OCI-LY1 (cell line): Measurements from ENCODE around the gene OR2G3.

Experiments
- H2AFZ ChIP-seq: fragments of 200-600 bp; sonication (generic), shearing (Covaris generic); 2 replicates; pipeline ENCODE4 v1.6.0; 2014; ENCODE audit warnings: antibody characterized with exemption, mild to moderate bottlenecking, low read length
- H3F3A ChIP-seq: fragments of 200-600 bp; sonication (generic), shearing (Covaris generic); 2 replicates; pipeline ENCODE4 v1.6.0; 2014; ENCODE audit warnings: mild to moderate bottlenecking, antibody characterized with exemption, low read length, moderate library complexity; ENCODE audit not compliant: insufficient read depth
- H3K27ac ChIP-seq: fragments of 200-600 bp; sonication (generic); 2 replicates; pipeline ENCODE4 v1.5.1; 2014; ENCODE audit warnings: low read length, mixed run types, mild to moderate bottlenecking, low read depth; ENCODE audit not compliant: poor library complexity, severe bottlenecking
- H3K27me3 ChIP-seq: fragments of 200-600 bp; sonication (generic); 2 replicates; pipeline ENCODE4 v1.6.0; 2014; ENCODE audit warnings: antibody characterized with exemption, mild to moderate bottlenecking, low read length, moderate library complexity; ENCODE audit not compliant: insufficient read depth
- H3K36me3 ChIP-seq: fragments of 200-600 bp; sonication (generic); 2 replicates; pipeline ENCODE4 v1.6.1; 2014; ENCODE audit warnings: mild to moderate bottlenecking, antibody characterized with exemption, low read length, moderate library complexity, mixed read lengths; ENCODE audit not compliant: insufficient read depth
- H3K4me1 ChIP-seq: fragments of 200-600 bp; sonication (generic); 2 replicates; pipeline ENCODE4 v1.5.1; 2014; ENCODE audit warnings: mild to moderate bottlenecking, low read length, moderate library complexity; ENCODE audit not compliant: insufficient read depth, severe bottlenecking
- H3K4me2 ChIP-seq: fragments of 200-600 bp; sonication (generic), shearing (Covaris generic); 2 replicates; pipeline ENCODE4 v1.6.1; 2014; ENCODE audit warnings: low read length
- H3K4me3 ChIP-seq: fragments of 200-600 bp; sonication (generic); 2 replicates; pipeline ENCODE4 v1.5.1; 2014; ENCODE audit warnings: low read length, low read depth, mild to moderate bottlenecking, mixed read lengths; ENCODE audit not compliant: poor library complexity, severe bottlenecking
- H3K79me2 ChIP-seq: fragments of 200-600 bp; shearing (Covaris generic); 2 replicates; pipeline ENCODE4 v1.6.1; 2016; ENCODE audit warnings: mixed run types, low read length, mixed read lengths; ENCODE audit not compliant: insufficient read depth
- H3K9ac ChIP-seq: fragments of 200-600 bp; sonication (generic), shearing (Covaris generic); 2 replicates; pipeline ENCODE4 v1.6.1; 2014; ENCODE audit warnings: mild to moderate bottlenecking, low read length, mixed read lengths
- H3K9me2 ChIP-seq: fragments of 200-600 bp; sonication (generic), shearing (Covaris generic); 2 replicates; pipeline ENCODE4 v1.6.1; 2014; ENCODE audit warnings: low read depth, mild to moderate bottlenecking, low read length, mixed read lengths
- H3K9me3 ChIP-seq: fragments of 200-600 bp; shearing (Covaris generic); 2 replicates; pipeline ENCODE4 v1.6.1; 2014; ENCODE audit warnings: low read length, mixed read lengths
- H4K20me1 ChIP-seq: fragments of 200-600 bp; sonication (generic), shearing (Covaris generic); 2 replicates; pipeline ENCODE4 v1.6.0; 2016; ENCODE audit warnings: mild to moderate bottlenecking, low read length; ENCODE audit not compliant: insufficient read depth
- EZH2 ChIP-seq: fragments of 200-600 bp; sonication (generic), shearing (Covaris generic); IDR thresholded peaks from 2 replicates; pipeline ENCODE4 v1.8.0; 2017; ENCODE audit warnings: borderline replicate concordance, mixed run types, mild to moderate bottlenecking, antibody characterized with exemption, low read length, moderate library complexity, mixed read lengths
- TF ChIP-seq, protein P1 (sequence below): fragments of 200-600 bp; sonication (generic), shearing (Covaris generic); IDR thresholded peaks from 2 replicates; pipeline ENCODE4 v1.5.1; 2017; ENCODE audit warnings: mild to moderate bottlenecking, antibody characterized with exemption, low read length, moderate library complexity, mixed read lengths

The OR2G3 gene

DNA sequence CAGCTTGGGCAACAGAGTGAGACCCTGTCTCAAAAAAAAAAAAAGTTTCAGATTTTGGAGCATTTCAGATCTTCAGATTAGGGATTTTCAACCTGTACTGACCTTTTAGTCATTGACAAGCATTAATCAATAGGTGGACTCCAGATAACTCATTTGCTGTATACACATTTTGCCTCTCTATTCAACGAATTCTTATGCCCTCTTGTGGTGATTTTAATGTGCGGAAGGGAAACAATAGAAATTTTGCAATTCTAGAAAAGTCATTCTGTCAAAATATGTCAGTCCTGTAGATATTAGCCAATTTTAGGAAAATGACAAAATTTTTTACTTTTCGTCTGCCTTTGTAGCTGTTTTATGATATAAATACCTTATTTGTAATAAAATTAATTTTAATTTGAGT lies 28.9 kb upstream of the OR2G3 start:
- Histone ChIP-seq H2AFZ (no peak overlapping the region), H4K20me1 (no peaks in the 10 kb centered on the region), H3K36me3 (no peaks in the 10 kb centered on the region), H3K79me2 (no peaks in the 10 kb centered on the region), H3K4me2 (no peak overlapping the region), H3F3A (no peaks in the 10 kb centered on the region), H3K27ac (no peak overlapping the region), H3K9me2 (no peaks in the 10 kb centered on the region), H3K27me3 (no peaks in the 10 kb centered on the region), H3K9ac (no peak overlapping the region), H3K9me3 (no peaks in the 10 kb centered on the region), H3K4me3 (no peak overlapping the region), H3K4me1 (no peaks in the 10 kb centered on the region)
- no peak for TF ChIP-seq EZH2
- TF ChIP-seq, protein P1, sequence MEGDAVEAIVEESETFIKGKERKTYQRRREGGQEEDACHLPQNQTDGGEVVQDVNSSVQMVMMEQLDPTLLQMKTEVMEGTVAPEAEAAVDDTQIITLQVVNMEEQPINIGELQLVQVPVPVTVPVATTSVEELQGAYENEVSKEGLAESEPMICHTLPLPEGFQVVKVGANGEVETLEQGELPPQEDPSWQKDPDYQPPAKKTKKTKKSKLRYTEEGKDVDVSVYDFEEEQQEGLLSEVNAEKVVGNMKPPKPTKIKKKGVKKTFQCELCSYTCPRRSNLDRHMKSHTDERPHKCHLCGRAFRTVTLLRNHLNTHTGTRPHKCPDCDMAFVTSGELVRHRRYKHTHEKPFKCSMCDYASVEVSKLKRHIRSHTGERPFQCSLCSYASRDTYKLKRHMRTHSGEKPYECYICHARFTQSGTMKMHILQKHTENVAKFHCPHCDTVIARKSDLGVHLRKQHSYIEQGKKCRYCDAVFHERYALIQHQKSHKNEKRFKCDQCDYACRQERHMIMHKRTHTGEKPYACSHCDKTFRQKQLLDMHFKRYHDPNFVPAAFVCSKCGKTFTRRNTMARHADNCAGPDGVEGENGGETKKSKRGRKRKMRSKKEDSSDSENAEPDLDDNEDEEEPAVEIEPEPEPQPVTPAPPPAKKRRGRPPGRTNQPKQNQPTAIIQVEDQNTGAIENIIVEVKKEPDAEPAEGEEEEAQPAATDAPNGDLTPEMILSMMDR: peak; percentile 51

DNA sequence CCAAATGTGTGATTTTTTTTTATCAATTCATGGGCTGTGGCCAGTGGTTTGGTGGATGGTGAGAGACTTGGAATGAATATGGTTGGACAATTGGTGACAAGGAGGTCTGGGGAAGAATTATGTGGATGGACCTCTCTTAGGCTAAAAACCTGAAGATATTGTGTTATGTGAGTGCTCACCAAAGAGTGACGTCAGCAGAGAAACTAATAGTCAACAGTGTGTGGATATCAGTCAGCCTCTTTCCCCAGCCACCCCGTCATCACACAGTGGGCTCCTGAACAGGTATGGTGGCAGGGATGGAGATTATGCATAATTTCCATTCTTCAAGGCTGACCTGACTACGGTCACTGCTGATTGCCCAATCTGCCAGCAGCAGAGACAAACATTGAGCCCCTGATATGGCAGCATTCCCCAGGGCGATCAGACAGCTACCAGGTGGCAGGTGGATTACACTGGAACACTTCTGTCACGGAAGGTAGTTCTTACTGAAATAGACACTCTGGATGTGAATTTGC lies 26.4 kb upstream of the OR2G3 start:
- no peaks in the 10 kb centered on the region for H3K79me2 ChIP-seq
- H3F3A ChIP-seq: no peaks in the 10 kb centered on the region
- H3K27me3 ChIP-seq: no peaks in the 10 kb centered on the region
- no peaks in the 10 kb centered on the region for H3K9me2 ChIP-seq
- TF ChIP-seq, protein P1: no peak
- TF ChIP-seq EZH2: no peak
- H3K9me3 ChIP-seq: no peaks in the 10 kb centered on the region
- no peak overlapping the region for H2AFZ ChIP-seq
- no peaks in the 10 kb centered on the region for H3K4me1 ChIP-seq
- H3K27ac ChIP-seq: no peak overlapping the region
- H3K4me2 ChIP-seq: no peak overlapping the region
- H3K36me3 ChIP-seq: no peaks in the 10 kb centered on the region
- H3K4me3 ChIP-seq: no peak overlapping the region
- no peaks in the 10 kb centered on the region for H4K20me1 ChIP-seq
- H3K9ac ChIP-seq: no peak overlapping the region

DNA sequence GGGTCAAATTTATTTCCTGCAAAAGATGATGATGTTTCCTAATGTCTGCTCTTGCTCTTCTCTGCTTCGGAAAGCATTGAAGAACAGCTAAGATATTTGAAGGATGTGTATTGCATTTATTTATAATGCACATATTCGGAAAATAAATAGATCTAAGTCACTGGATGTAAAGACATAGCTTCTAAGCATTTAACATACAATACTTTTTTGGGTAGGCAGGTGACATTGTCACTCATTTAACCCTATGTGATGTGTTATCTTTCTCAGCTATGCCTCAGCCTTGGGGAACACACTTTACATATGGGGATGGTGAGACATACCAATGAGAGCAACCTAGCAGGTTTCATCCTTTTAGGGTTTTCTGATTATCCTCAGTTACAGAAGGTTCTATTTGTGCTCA lies 17.3 kb upstream of the OR2G3 start, which contains the start of gene OR2G2:
TSS of gene OR2G2 (plus strand) at position 301 of the 400 bp plus-strand sequence. CDS start at position 301, 0 bp downstream.
- Histone ChIP-seq H3K9me3 (no peaks in the 10 kb centered on the region), H3K79me2 (no peaks in the 10 kb centered on the region), H3K36me3 (no peaks in the 10 kb centered on the region), H3F3A (no peaks in the 10 kb centered on the region), H3K4me3 (no peak within 1 kb of the TSS), H3K27ac (no peak within 1 kb of the TSS), H3K9me2 (no peaks in the 10 kb centered on the region), H3K4me2 (no peak within 1 kb of the TSS), H3K27me3 (no peaks in the 10 kb centered on the region), H4K20me1 (no peaks in the 10 kb centered on the region), H3K9ac (no peak within 1 kb of the TSS), H3K4me1 (no peaks in the 10 kb centered on the region), H2AFZ (no peak within 1 kb of the TSS)
- TF ChIP-seq, protein P1: no peak
- no peak for TF ChIP-seq EZH2
